ENCODE results near the gene BSPRY. TPM values are rescaled to one million over a fixed set of nuclear protein-coding genes. Genes with fewer than 3 reads are reported as not detected.

BSPRY gene
- total RNA-seq, 3 donors from 2014 or later (not counting 1 experiment from before 2014, with no cell fraction given) = 3.3 to 5.5 (median 4.3) TPM

- Histone ChIP-seq H3K9me3 (ENCODE audit: control insufficient read depth, insufficient read depth, low read length) (no peaks in the 10 kb centered on the region), H3K27ac (ENCODE audit: low read length) (no peak overlapping the region), H3K27me3 (ENCODE audit: control insufficient read depth, insufficient read depth, low read length) (no peaks in the 10 kb centered on the region), H3K4me1 (ENCODE audit: control insufficient read depth, insufficient read depth, low read length) (peaks cover 8% of the 10 kb centered on the region), H3K4me3 (ENCODE audit: low read length) (no peak overlapping the region), H3K36me3 (ENCODE audit: control insufficient read depth, insufficient read depth, low read length) (no peaks in the 10 kb centered on the region)
- whole genome bisulfite sequencing (ENCODE audit: insufficient coverage) = 70% methylated on average over 9 of the region's 9 CpGs
- DNase-seq = peak in 1 of 2 donors; percentile 27
- ATAC-seq = no peak
- Mint-ChIP-seq H3K36me3 (no peaks in the 10 kb centered on the region), H3K9me3 (no peaks in the 10 kb centered on the region), H3K27me3 (ENCODE audit: low read depth in 2 of 2) (peaks cover 0 to 5% of the 10 kb centered on the region in 2 donors), H3K4me1 (peaks cover 8 to 13% of the 10 kb centered on the region in 2 donors), H3K4me3 (peak overlapping the region; percentile 68), H3K27ac (no peak overlapping the region)
- TF ChIP-seq CTCF (IDR thresholded peaks at IDR 0.05) = no peak
- intact Hi-C loops (cut with micrococcal nuclease) = loop anchor here (10.0 kb wide), 1 partner anchor 47 kb away; no protein-coding TSS in a partner anchor
Observed at GRCh38 chr9:113341712-113342410, 7.5 kb upstream of the BSPRY start.

GRCh38 chr9:113343732-113344231 is 5.6 kb upstream of the BSPRY start:
- ATAC-seq = no peak
- WGBS (ENCODE audit: insufficient coverage) = no CpG with 5 or more reads among the region's 1 CpG

DNA sequence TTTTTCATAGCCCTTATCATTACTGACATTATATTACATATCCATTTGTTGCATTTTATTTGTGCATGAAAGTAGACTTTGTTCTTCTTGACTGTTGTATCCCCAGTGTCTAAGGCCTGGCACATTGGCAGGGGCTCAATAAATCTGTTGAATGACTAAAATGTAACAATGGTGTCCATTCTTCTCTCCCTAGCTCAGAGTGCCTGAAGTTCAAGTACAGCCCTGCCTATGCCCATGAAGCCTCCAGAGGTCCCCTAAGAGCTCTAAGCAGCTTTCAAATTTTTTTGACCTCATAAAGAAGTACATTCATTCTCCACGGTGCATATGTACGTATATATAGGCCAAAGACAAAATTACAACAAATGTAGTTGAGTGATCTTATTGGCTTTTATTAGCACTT is 4.2 kb upstream of the BSPRY start:
- no peak for ATAC-seq
- H3K4me1 ChIP-seq (ENCODE audit: control insufficient read depth, insufficient read depth, low read length) = peaks cover 18% of the 10 kb centered on the region
- TF ChIP-seq CTCF (IDR thresholded peaks at IDR 0.05) = no peak
- Mint-ChIP-seq H3K27ac (no peak overlapping the region), H3K9me3 (no peaks in the 10 kb centered on the region), H3K27me3 (ENCODE audit: low read depth in 2 of 2) (no peaks in the 10 kb centered on the region), H3K36me3 (no peaks in the 10 kb centered on the region), H3K4me1 (peaks cover 20 to 22% of the 10 kb centered on the region in 2 donors), H3K4me3 (no peak overlapping the region)
- WGBS (ENCODE audit: insufficient coverage) = no CpG with 5 or more reads among the region's 2 CpGs
- no peak overlapping the region for H3K27ac ChIP-seq (ENCODE audit: low read length)
- DNase-seq = no peak
- no peaks in the 10 kb centered on the region for H3K36me3 ChIP-seq (ENCODE audit: control insufficient read depth, insufficient read depth, low read length)
- H3K27me3 ChIP-seq (ENCODE audit: control insufficient read depth, insufficient read depth, low read length) = peaks cover 1% of the 10 kb centered on the region
- H3K9me3 ChIP-seq (ENCODE audit: control insufficient read depth, insufficient read depth, low read length) = no peaks in the 10 kb centered on the region
- no peak overlapping the region for H3K4me3 ChIP-seq (ENCODE audit: low read length)
- intact Hi-C loops (cut with micrococcal nuclease) = loop anchor here (10.0 kb wide), 1 partner anchor 50 kb away; no protein-coding TSS in a partner anchor

More at GRCh38 chr9:113343732-113344231, 5.6 kb upstream of the BSPRY start:
- Mint-ChIP-seq H3K9me3 (no peaks in the 10 kb centered on the region), H3K27ac (no peak overlapping the region), H3K27me3 (ENCODE audit: low read depth in 2 of 2) (peaks cover 0 to 3% of the 10 kb centered on the region in 2 donors), H3K4me3 (no peak overlapping the region), H3K36me3 (no peaks in the 10 kb centered on the region), H3K4me1 (peaks cover 17 to 20% of the 10 kb centered on the region in 2 donors)
- H3K36me3 ChIP-seq (ENCODE audit: control insufficient read depth, insufficient read depth, low read length) = no peaks in the 10 kb centered on the region
- DNase-seq = peak in 1 of 2 donors; percentile 22
- no peak for TF ChIP-seq CTCF (IDR thresholded peaks at IDR 0.05)
- H3K4me1 ChIP-seq (ENCODE audit: control insufficient read depth, insufficient read depth, low read length) = peaks cover 16% of the 10 kb centered on the region
- no peak overlapping the region for H3K4me3 ChIP-seq (ENCODE audit: low read length)
- intact Hi-C loops (cut with micrococcal nuclease) = loop anchor here (10.0 kb wide), 1 partner anchor 49 kb away; no protein-coding TSS in a partner anchor
- H3K9me3 ChIP-seq (ENCODE audit: control insufficient read depth, insufficient read depth, low read length) = no peaks in the 10 kb centered on the region
- no peak overlapping the region for H3K27ac ChIP-seq (ENCODE audit: low read length)
- H3K27me3 ChIP-seq (ENCODE audit: control insufficient read depth, insufficient read depth, low read length) = no peaks in the 10 kb centered on the region

All from natural killer cell (primary cell).